ENCODE measurements around the gene PCMT1.

DNA sequence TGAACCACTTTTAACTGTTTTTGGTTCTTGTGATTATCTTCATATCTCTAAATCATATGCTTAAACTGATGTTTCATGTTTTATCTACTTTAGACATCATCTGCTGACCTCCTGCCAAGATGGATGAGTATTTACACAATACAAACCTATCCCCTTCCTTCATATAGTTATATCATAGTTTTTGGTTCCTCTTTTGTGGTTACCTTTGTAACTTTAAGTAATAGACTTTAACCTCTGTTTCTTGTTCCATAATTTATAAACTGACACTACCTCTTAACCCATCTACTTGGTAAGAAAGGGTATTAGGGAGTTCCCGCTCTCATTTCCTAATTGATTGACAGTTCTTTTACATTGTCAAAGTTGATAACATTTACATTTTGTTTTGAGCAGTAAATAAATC is 11.9 kb downstream of the PCMT1 start:
- TF ChIP-seq, protein P1, sequence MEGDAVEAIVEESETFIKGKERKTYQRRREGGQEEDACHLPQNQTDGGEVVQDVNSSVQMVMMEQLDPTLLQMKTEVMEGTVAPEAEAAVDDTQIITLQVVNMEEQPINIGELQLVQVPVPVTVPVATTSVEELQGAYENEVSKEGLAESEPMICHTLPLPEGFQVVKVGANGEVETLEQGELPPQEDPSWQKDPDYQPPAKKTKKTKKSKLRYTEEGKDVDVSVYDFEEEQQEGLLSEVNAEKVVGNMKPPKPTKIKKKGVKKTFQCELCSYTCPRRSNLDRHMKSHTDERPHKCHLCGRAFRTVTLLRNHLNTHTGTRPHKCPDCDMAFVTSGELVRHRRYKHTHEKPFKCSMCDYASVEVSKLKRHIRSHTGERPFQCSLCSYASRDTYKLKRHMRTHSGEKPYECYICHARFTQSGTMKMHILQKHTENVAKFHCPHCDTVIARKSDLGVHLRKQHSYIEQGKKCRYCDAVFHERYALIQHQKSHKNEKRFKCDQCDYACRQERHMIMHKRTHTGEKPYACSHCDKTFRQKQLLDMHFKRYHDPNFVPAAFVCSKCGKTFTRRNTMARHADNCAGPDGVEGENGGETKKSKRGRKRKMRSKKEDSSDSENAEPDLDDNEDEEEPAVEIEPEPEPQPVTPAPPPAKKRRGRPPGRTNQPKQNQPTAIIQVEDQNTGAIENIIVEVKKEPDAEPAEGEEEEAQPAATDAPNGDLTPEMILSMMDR (IDR thresholded peaks at IDR 0.05; ENCODE audit: low read length): no peak
- TF ChIP-seq EZH2 (IDR thresholded peaks at IDR 0.05; ENCODE audit: borderline replicate concordance, low read length): no peak

Data from OCI-LY1 (cell line).